AG20443 (cell line): ENCODE measurements around the gene SLC19A2.

ENCODE experiments used
- DNase-seq: peaks from one replicate; pipeline ENCODE4 v3.0.0; 2012; ENCODE audit warnings: low spot score, mixed read lengths

The SLC19A2 gene

DNA sequence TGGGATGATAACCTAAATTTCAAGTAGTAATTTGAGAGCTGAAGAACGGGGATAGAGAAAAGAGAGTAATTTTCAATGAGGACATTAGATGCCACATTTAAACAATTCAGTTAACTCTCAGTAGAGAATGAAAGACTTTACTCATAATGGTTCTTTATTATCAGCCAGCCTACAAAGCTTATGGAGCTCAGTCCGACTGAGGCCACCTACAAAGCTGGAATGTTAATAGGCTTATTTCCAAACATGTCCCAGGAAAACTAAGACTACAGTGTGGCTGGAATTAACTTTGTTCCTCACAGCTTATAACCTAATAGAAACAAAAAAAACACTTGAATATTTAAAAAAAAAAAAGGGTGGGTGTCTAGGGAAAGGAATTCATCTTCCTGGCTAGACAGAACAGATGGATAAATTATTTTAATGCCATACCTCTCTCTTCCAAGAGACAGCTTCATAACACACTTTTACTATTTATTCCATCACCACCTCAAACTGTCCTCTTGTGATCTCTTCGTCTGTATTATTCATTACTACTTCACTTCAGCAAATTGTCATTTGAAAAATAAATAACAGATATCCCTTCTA is 9.8 kb downstream of the SLC19A2 start:
- no peak for DNase-seq

DNA sequence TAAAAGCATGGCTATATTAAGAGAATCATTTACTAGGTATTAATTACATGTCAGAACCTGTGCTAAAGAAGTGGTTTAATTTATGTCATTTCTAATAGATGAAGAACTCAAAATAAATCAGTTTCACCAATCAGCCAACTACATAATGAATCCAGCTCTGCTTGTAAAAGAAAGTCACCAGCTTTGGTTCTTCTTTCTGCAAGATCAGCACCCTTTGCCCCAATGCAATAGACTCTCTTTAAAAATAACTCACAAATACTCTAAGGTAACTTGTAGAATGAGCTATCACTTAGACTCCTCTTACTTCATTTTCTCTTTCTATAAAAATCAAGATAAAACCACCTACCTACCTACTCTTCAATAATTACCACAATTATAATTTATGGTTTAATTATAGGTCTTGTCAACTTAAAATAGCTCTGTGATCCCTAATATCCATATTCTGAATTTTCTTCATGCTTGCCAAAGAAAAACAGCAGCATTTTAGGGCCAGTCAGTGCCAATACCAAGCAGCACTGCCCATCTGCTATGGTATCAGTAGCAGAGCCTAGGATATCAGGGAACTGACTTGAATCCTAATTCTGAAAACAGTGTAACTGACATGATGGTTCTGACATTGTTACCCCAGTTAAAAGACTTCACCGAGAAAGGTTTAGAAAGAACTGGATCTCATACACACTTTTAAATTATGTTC is 11.3 kb downstream of the SLC19A2 start:
- no peak for DNase-seq

DNA sequence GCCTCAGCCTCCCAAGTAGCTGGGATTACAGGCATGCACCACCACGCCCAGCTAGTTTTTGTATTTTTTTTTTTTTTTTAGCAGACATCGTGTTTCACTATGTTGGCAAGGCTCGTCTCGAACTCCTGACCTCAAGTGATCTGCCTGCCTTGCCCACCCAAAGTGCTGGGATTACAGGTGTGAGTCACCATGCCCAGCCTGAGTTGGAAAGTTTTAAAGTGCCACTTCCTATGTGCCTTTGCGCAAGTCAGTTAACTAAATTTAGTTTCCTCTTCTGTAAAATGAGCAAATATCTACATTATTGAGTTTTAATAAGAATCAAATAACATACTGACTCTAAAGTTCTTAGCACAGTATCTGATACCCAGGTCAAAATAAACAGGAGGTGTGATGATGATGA is 12.4 kb downstream of the SLC19A2 start:
- no peak for DNase-seq

DNA sequence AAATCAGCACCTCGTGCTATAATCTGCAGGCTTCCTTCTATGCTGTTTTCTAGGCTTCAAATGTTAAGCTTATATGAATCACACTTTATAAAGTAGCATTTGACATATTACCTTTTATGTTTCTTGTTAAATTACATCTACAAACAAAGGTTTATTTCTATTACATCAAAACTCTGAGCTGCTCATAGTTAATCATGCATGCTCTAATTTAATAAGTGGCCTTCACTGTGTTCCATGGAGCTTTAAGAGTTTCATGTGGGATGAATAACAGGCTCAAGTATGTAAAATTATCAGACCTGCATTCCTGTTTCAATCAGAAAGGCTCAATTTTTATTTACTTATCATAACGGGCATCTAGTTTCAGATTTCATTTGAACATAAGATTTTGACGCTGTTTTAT is 13.0 kb downstream of the SLC19A2 start:
- DNase-seq, result no peak

DNA sequence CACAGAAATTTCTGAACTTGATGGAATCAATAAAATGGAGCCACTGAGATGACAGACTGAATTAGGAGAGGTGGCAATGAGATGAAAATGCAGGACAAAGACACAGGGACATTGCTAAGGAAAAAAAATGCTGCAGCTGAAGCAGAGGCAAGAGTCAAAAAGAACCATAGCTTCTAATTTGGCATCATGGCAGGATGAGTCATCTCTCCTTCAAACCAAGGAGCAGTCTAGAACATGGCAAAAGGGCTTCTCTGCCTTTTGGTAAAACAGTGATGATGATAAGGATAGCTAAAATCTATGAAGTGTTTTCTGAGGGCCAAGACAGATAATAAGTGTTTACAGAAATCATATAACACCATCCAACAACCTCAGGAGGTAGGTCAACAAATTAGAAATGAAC is 16.8 kb downstream of the SLC19A2 start:
- DNase-seq, result no peak

DNA sequence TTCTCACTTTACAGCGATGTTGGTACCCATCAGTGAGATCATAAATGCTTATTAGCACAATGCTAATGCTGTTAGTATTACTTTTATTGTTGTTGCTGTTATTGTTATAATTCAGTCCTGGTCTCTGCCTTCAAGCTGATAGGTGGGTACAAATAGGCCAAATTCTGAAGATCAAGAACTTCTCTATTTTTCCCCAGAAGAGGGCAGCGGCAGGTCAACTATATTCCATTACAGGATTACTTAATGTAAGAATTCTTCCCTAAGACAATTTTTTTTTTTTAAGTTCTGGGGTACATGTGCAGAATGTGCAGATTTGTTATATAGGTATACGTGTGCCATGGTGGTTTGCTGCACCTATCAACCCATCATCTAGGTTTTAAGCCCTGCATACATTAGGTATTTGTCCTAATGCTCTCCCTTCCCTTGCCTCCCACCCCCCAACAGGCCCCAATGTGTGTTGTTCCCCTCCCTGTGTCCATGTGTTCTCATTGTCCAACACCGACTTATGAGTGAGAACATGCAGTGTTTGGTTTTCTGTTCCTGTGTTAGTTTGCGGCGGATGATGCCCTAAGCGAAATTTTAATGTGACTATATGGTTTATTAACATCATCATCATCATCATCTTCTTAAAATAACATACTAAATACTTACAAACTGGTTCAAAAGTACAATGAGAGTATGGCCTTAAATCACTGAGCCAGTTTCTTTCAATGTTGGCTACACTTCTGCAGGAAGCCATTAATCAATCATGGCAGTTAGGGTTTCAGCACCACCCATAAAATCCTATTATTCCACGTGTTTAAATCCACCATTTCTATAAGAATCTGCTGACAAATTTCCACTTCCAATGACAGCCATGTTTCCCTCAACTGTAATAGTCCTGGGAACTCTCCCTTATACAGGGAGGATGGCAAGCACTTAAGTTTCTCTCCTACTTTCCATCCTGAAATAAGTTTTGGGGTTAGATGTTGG is 19.2 kb downstream of the SLC19A2 start:
- peak; percentile 43 for DNase-seq

DNA sequence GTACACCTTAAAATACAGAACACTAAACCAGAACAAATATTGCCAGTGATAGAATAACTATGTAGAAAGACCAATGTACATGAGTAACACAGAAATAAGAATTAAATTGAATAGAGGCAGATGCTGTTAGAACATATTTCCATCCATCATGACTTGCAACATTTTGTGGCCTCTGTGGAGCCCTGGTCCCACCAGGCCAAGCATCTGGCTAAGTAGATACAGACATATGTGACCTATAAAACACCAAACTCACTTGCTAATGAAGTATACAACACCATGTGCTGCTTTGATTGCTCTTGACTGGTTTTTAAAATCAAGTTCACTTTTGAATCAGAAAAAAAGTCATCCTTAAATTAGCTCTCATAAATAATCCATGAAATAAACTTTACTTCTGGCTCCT is 20.5 kb downstream of the SLC19A2 start:
- no peak for DNase-seq

DNA sequence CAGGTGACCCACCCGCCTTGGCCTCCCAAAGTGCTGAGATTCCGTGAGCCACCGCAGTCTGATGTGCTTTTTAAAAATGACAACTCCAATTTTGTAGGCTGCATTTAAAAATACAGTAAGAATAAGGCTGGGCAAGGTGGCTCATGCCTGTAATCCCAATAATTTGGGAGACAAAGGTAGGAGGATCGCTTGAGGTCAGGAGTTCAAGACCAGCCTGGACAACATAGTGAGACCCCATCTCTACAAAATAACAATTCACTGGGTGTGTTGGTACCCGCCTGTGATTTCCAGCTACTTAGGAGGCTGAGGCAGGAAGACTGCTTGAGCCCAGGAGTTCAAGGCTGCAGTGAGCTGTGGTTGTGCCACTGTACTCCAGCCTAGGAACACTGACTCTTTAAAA is 23.4 kb downstream of the SLC19A2 start:
- no peak for DNase-seq

DNA sequence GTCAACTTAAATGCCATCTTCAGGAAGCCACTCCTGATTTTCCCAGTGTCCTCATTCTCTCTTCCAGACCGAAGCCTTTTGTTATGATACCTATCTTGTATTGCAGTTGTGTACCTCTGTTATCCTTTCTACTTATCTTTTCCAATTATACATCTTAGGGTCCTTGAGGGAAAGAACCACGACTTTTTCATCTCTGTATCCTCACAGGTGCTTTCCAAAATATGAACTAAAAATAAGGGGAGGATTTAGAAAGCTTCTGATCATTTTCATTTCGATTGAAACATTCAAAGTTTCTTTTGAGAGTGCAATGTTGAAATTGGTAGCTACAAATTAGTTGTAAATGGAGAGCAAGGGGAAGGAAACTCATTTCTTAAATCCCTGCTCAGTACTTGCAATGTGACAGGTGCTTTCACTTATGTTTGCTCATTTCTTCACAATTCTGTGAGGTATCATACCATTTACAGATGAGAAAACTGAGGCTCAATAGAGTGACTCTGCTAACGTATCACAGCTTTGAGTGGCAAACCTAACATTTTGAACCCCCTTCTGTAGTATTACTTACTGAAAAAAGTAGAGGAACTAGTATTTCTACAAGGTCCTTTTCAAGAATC is 24.2 kb downstream of the SLC19A2 start:
- no peak for DNase-seq

DNA sequence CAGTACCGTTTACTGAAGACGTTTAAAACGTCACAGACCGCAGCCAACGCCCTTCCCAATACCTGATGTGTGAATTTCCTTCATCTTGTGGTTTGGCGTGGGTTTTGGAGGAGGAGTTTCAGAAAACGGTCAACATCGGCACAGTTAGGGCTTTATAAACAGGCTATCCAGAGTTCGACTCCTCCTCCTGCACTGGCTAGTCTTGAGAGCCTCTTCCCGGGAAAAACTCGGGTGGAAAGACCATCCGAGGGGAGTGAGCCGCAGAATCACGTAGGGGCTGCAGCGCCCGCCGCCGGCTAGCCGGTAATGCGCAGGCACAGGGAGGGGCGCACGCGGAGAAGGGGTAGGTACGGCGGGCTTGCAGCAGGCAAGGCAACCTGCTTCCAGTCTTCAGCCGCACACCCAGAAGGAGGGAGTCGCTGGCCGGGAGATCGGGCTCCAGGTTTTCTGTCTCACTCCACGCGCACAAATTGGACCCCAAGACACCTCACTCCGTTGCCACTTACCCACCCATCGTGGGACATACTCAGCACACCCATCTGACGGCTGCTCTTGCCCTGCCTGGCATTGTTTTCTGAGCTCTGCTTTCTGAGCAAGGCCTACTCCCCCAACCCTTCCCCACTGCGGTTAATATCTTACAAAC is 25.4 kb downstream of the SLC19A2 start:
- peak; percentile 41 for DNase-seq

DNA sequence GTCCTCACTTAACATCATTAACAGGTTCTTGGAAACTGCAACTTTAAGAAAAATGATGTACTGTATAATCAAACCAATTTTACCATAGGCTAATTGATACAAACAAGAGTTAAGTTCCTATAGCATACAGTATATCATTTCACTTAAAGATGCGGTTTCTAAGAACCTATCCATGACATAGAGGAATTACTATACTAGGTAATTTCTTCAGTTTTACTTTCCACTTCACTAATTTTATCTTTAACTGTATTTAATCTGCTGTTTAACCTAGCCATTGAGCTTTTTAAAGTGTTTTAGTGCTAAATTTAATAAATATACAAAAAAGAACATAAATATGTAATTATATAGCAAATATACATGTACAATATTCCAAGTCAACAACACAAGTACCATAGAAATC is 28.3 kb downstream of the SLC19A2 start:
- no peak for DNase-seq

DNA sequence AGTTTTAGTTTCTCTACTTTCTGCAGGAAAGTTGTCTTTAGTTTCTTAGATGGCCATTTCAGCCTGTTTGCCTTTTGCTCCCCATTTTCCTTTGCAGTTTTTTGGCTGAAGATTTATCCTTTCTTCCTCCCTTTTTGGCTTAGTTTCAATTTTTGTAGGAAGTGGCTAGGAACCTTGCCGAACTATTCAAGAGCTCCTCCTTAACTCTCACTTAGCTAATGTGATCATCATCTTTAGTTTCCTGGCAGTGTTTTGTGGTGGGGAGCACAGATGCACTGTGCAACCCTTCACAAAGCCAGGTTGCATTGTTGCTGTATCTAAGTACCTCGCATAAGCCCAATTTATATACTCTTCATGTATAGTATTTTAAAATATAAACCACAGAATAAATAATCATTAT is 29.7 kb downstream of the SLC19A2 start:
- DNase-seq, result no peak

DNA sequence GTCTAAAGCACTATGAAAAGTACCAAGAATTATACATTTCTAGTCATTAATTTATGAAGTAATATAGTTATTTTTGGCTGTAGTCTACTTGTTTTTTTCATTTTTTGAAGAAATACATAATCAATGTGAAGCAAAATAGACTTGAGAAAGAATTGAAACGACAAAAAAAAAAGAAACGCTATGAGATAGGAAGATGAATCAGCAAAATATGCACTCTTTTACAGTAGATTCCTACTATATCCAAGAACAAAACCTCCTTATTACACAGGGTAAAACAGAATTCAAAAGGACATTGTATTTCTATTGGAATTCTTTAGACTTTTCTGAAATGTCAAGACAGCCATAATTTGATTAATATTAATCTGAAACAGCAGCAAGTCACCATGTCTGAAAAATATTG is 32.8 kb downstream of the SLC19A2 start:
- no peak for DNase-seq

DNA sequence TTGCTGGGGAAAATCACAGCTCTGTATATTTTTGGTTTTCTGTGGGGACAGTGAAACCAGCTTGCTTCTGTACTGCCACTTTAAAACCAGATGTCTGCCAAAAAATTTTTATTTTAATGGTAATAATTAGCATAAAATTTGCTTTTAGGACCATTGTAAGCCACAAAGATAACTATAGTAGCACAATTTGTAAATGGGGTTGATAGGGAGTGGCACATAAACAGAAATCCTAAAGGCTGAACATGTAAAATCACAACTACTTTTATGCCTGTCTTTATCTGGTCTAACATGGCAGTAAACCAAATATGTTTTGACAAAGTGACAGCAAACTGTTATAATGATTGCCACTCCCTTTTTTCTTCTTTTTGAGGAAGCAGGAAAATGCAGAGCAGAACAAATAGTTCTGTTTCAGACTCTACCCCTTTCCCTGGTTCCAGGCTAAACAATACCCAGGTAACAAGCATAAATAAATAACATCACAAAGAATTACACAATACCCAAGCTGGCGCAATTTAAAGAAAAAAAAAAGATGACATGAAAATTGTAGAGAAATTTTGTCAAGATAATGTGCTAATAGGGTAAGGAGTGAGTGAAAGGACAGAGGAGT is 34.4 kb downstream of the SLC19A2 start:
- no peak for DNase-seq

DNA sequence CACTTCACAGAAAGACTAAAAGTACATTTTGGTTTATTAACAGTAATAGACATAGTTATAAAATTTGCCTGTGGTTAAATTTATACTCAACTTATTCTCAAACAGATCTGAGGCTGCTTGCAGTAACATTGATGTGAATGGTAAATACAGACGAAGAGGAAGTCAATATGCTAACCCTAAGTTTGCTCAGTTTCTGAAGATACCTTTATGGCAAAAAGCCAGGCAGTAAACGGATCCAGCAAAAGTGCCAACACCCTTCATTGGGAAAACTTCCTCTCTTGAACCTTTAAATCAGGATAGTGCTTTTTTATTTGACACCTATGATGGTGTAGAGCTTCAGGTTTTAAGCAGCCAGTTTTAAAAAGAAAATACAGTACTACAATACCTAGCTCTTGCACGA is 41.8 kb downstream of the SLC19A2 start:
- DNase-seq, result no peak

DNA sequence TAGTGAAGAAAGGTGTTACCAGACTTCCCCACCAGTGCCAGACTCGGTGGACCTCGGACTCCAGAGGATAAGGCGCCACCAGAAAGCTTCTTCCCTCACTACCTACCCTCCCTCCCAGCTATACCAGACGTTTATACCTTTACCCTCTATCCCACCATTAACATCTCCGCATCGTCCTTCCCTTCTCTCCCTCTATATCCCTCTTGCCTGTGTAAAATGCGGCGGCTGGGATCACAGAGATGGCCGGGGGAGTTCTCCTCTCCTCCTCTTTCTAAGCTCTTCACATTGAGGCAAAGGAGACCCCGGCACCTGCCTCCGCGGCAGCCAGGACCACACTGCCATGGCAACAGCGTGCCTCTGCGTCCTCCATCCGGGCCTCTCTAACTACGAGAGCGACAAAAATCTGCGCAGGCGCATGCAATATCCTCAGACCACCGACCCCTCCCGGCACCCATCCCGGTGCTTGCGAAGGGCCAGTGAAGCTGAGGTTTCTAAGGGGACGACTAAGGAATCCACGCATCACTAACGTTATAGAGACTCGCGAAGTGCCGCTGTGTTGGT is 58.6 kb downstream of the SLC19A2 start, which contains the start of gene CCDC181:
TSS of gene CCDC181 (minus strand) at position 394 of the 561 bp plus-strand sequence. CDS start 2,547 bp downstream, outside the sequence.
- peak; percentile 53 for DNase-seq

DNA sequence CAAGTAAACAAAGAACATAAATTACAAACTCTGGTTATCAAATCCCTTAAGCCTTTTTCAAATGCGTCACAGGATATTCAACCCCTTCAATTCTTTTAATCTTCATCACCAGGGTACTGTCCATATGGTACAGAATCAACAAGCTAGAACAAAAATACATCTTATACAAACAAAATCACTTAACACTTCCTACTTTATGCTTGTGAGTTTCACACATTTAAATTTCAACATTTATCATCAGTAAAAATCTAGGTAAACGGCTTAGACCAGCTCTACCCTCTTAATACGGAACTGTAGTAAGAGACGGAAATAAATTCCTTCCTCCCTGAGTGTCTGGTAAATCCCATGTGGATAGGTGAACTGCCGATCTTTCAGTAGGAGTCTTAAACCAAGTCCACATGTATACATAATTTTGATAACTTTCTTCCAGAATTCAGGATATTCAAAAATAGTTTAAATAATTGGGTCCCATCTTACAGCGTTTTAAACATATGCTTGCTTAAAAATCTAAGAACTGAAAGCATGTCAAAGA is 59.5 kb downstream of the SLC19A2 start:
- no peak for DNase-seq

DNA sequence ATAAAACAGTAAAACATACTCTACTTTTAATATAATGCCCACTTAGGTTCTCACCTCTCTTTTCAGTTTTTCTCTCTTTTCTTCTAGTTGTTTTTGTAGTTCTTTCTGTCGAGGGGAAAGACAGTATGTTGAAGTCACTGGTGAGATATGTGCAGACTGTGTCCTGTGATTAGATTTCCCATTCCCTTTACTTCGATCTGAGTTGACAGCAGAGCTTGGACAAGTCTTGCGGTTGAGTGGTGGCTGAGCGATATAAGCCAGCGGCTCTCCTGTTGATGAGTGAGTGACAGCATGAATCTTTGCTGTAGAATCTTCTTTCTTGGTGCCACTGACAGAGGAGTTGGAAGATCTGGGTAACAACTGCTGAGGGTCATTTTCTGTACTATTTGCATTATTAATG is 64.4 kb downstream of the SLC19A2 start:
- no peak for DNase-seq

DNA sequence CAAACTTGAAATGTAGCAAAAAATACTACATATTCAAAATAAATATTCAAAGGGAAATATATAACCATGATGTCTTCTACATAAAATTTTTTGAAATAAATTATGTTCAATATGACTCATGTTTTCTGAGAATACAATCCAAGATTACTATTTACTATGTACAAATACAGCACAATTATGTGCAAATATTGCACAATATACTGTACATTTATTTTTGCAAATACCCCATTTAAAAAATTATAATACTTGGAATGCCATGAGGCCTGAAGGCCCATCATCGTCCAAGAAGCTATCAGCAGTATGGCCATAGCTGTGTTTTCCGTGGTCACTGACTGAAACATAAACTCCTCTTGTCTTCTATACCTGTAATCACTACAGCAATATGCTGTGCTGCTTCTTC is 70.8 kb downstream of the SLC19A2 start:
- DNase-seq, result no peak
